K562 (cell line): ENCODE results near the gene CACNA1E. TPM values are rescaled to one million over a fixed set of nuclear protein-coding genes. Genes with fewer than 3 reads are reported as not detected.

Experiments used
- ATAC-seq: fragments of 200-7000 bp; cut with Tn5 transposase; 3 replicates; pipeline ENCODE4 v1.9.1; 2020; ENCODE audit warnings: moderate library complexity
- BruUV-seq: library from RNA; stranded (reverse); fragments of 400-500 nt; replicated peaks from 2 replicates; lab custom pipeline; 2021; lab: Mats Ljungman, UMichigan
- CTCF ChIA-PET: fragments of 300-600 bp; formaldehyde crosslinking; extraction: SDS; loops from one replicate; lab custom pipeline; 2021; ENCODE audit warnings: low intra/inter-chr PET ratio; lab: Yijun Ruan, JAX
- POLR2A ChIA-PET: fragments of 300-600, 350-650 bp; sonication (Branson Sonifier 250); formaldehyde crosslinking; extraction: SDS; loops from one replicate; lab custom pipeline; 2021; ENCODE audit warnings: antibody characterized with exemption, inconsistent platforms; lab: Yijun Ruan, JAX
- DNase-seq, 4 experiments: peaks; one replicate each; pipeline versions ENCODE4 v3.0.0 to v3.0.0-alpha.2; 2011 to 2018; ENCODE audit warnings: low spot score in 3 of 4, mixed read lengths in 3 of 4; ENCODE audit errors: extremely low read depth in 1 of 4
- FAIRE-seq: peaks from 2 replicates; lab custom pipeline; 2011; peaks lifted over from hg19 to GRCh38; lab: Jason Lieb, UNC
- H2AFZ ChIP-seq: 2 replicates; pipeline ENCODE4 v1.6.0; 2011; ENCODE audit warnings: low read depth, low read length, control low read depth, inconsistent platforms
- H3K27ac ChIP-seq: fragments of 200-600 bp; 3 replicates; pipeline ENCODE4 v1.8.0; 2011; ENCODE audit warnings: low read depth, mild to moderate bottlenecking, control low read depth, inconsistent platforms, low read length, moderate library complexity, mixed read lengths; ENCODE audit errors: extremely low read depth
- H3K27me3 ChIP-seq, 2 experiments: fragments of 300-600 bp in 1 of 2; 2 replicates in 1 of 2; 3 replicates in 1 of 2; pipeline versions ENCODE4 v1.6.0 to v1.8.0; 2011; ENCODE audit warnings: inconsistent platforms in 2 of 2, low read length in 2 of 2, mild to moderate bottlenecking in 1 of 2, mixed read lengths in 1 of 2, moderate library complexity in 1 of 2; ENCODE audit not compliant: control insufficient read depth in 2 of 2, insufficient read depth in 2 of 2
- H3K36me3 ChIP-seq: fragments of 300-600 bp; 3 replicates; pipeline ENCODE4 v1.8.0; 2011; ENCODE audit warnings: mild to moderate bottlenecking, low read length, inconsistent platforms; ENCODE audit not compliant: control insufficient read depth, insufficient read depth
- H3K4me1 ChIP-seq, 2 experiments: fragments of 200-600 bp in 1 of 2; replicated peaks in 1 of 2; 2 replicates in 1 of 2; 3 replicates in 1 of 2; pipeline versions ENCODE4 v1.5.1 to v1.8.0; 2011; ENCODE audit warnings: inconsistent platforms in 2 of 2, low read length in 2 of 2, mild to moderate bottlenecking in 1 of 2, mixed read lengths in 1 of 2, moderate library complexity in 1 of 2; ENCODE audit not compliant: control insufficient read depth in 2 of 2, insufficient read depth in 2 of 2
- H3K4me2 ChIP-seq: 2 replicates; pipeline ENCODE4 v1.6.1; 2011; ENCODE audit warnings: low read length, control low read depth, inconsistent platforms, mixed read lengths; ENCODE audit not compliant: insufficient read depth
- H3K4me3 ChIP-seq: fragments of 200-600 bp; sonication (generic), shearing (Covaris generic); 2 replicates; pipeline ENCODE4 v1.5.1; 2016; ENCODE audit warnings: control low read depth, inconsistent platforms
- H3K79me2 ChIP-seq: fragments of 200-600 bp; 3 replicates; pipeline ENCODE4 v1.8.0; 2011; ENCODE audit warnings: low read length, inconsistent platforms; ENCODE audit not compliant: control insufficient read depth, insufficient read depth
- H3K9ac ChIP-seq, 2 experiments: 2 replicates each; pipeline versions ENCODE4 v1.6.0 to v1.6.1; 2011; ENCODE audit warnings: low read depth in 2 of 2, low read length in 2 of 2, control low read depth in 1 of 2, inconsistent platforms in 1 of 2, mild to moderate bottlenecking in 1 of 2, mixed read lengths in 1 of 2; ENCODE audit not compliant: insufficient read depth in 1 of 2
- H3K9me1 ChIP-seq: one replicate; pipeline ENCODE4 v1.6.0; 2011; ENCODE audit warnings: inconsistent platforms, mild to moderate bottlenecking, low read length, moderate library complexity; ENCODE audit not compliant: control insufficient read depth, insufficient read depth
- H3K9me3 ChIP-seq: replicated peaks from 2 replicates; pipeline ENCODE4 v1.5.1; 2011; ENCODE audit warnings: low read depth, low read length, inconsistent platforms; ENCODE audit not compliant: control insufficient read depth, insufficient read depth
- H4K20me1 ChIP-seq: replicated peaks from 2 replicates; pipeline ENCODE4 v1.6.1; 2011; ENCODE audit warnings: low read length, inconsistent platforms, mixed read lengths; ENCODE audit not compliant: control insufficient read depth, insufficient read depth
- CSDE1 ChIP-seq, 2 experiments: fragments of 450-650 bp; IDR thresholded peaks; 2 replicates each; pipeline ENCODE4 v1.6.1; 2016; ENCODE audit warnings: mild to moderate bottlenecking in 1 of 2
- FOXO4 ChIP-seq: fragments of 450-650 bp; formaldehyde crosslinking; IDR thresholded peaks from 2 replicates; pipeline ENCODE4 v1.4.0; 2020; ENCODE audit warnings: mild to moderate bottlenecking, moderate library complexity
- IRF2 ChIP-seq: sonication (generic); formaldehyde crosslinking; IDR thresholded peaks from 2 replicates; pipeline ENCODE4 v1.8.1; 2022; ENCODE audit warnings: mild to moderate bottlenecking, missing genetic modification reagents
- MYC ChIP-seq, 2 experiments: fragments of 250-450 bp in 1 of 2; sonication (Bioruptor Pico) in 1 of 2; IDR thresholded peaks; 2 replicates each; pipeline versions ENCODE4 v1.5.1 to v1.6.1; 2012 to 2021; ENCODE audit warnings: low read depth in 2 of 2, borderline replicate concordance in 1 of 2, improper control_type of control experiment in 1 of 2, low read length in 1 of 2, mild to moderate bottlenecking in 1 of 2, moderate library complexity in 1 of 2
- PCBP1 ChIP-seq: fragments of 200-400 bp; formaldehyde crosslinking; IDR thresholded peaks from 2 replicates; pipeline ENCODE4 v1.6.1; 2018; ENCODE audit warnings: mild to moderate bottlenecking, low read depth, low read length; ENCODE audit not compliant: poor library complexity, severe bottlenecking
- PKNOX1 ChIP-seq: fragments of 450-650 bp; IDR thresholded peaks from 2 replicates; pipeline ENCODE4 v1.6.1; 2016
- TRIM28 ChIP-seq: fragments of 450-650 bp; IDR thresholded peaks from 2 replicates; pipeline ENCODE4 v1.6.1; 2017
- ZBTB5 ChIP-seq: fragments of 450-650 bp; IDR thresholded peaks from 2 replicates; pipeline ENCODE4 v1.6.1; 2017; ENCODE audit warnings: antibody characterized with exemption
- WGBS: fragments of 100-300 bp; shearing (Covaris generic); methylation state at CpG from one replicate; pipeline ENCODE4 v1.1.6; 2016; ENCODE audit warnings: low coverage, mixed read lengths; ENCODE audit not compliant: insufficient coverage; ENCODE audit errors: missing lambda C conversion rate; 5-methylcytosine and 5-hydroxymethylcytosine counted together
- in situ Hi-C: fragments of 300-500 bp; cut with MboI; formaldehyde crosslinking; loops from 4 replicates; pipeline ENCODE4 v1.15.0; 2018; ENCODE audit warnings: inconsistent platforms, mixed read lengths
- intact Hi-C: fragments of 100-400 bp; cut with micrococcal nuclease; formaldehyde crosslinking; loops from 2 replicates; pipeline ENCODE4 v1.14.2; 2022
- polyA plus RNA-seq, 8 experiments: library from polyadenylated mRNA; depleted of rRNA in 4 of 8; stranded (reverse) in 5 of 8; unstranded in 3 of 8; fragments of >200 nt; fragmentation: Nextera tagmentation in 2 of 8; fragmentation: Illumina TruSeq in 1 of 8; extraction: Ambion mirVana in 2 of 8; extraction: Trizol in 1 of 8; gene quantifications; 2 replicates each; pipeline versions ENCODE4 v1.2.1 to v1.2.3, GENCODE V29; 2011 to 2014; ENCODE audit warnings: inconsistent platforms in 1 of 8, missing spikeins in 1 of 8
- total RNA-seq, 7 experiments: library from RNA; depleted of rRNA in 6 of 7; stranded (reverse); fragments of >200 nt in 6 of 7; fragmentation: Illumina TruSeq in 2 of 7; extraction: Trizol in 2 of 7; gene quantifications; 2 replicates each; pipeline versions ENCODE4 v1.2.1 to v1.2.3, GENCODE V29; 2011 to 2021; ENCODE audit warnings: low replicate concordance in 1 of 7
- TF ChIP-seq, protein P1 (sequence below): fragments of 250-450 bp; sonication (Bioruptor Pico); IDR thresholded peaks from 2 replicates; pipeline ENCODE4 v1.8.0; 2022; ENCODE audit warnings: inconsistent platforms
- TF ChIP-seq, protein P2 (sequence below): sonication (generic); formaldehyde crosslinking; IDR thresholded peaks from 2 replicates; pipeline ENCODE4 v1.8.0; 2022; ENCODE audit warnings: mild to moderate bottlenecking, missing genetic modification reagents
- TF ChIP-seq, protein P3 (sequence below): fragments of 200-800 bp; sonication (Bioruptor generic); IDR thresholded peaks from 2 replicates; pipeline ENCODE4 v1.6.1; 2017; ENCODE audit warnings: missing genetic modification characterization, missing compliant biosample characterization

Gene CACNA1E
- total and polyA plus RNA-seq, 9 of the 15 experiments (the other 6 are each of a cell fraction or from before 2014, with no cell fraction given): under 0.01 to 0.04 TPM; not detected in 7

GRCh38 chr1:181490276-181490675, 7.0 kb downstream of the CACNA1E start:
- no TSS peak for BruUV-seq
- POLR2A ChIA-PET: interaction anchor here (0.5 to 0.6 kb wide), 2 partner anchors 9 to 399 kb away, joined by 3 read pairs; no protein-coding TSS in a partner anchor
- Histone ChIP-seq H4K20me1 (no peaks in the 10 kb centered on the region), H3K4me3 (no peak overlapping the region), H3K4me1 (peaks cover 0 to 5% of the 10 kb centered on the region in 2 experiments; a peak in 2 of 5 replicates), H2AFZ (no peak overlapping the region), H3K79me2 (no peaks in the 10 kb centered on the region), H3K36me3 (no peaks in the 10 kb centered on the region), H3K9me1 (no peaks in the 10 kb centered on the region), H3K27me3 (peaks cover 10 to 11% of the 10 kb centered on the region in 2 experiments; a peak in 3 of 5 replicates), H3K9me3 (no peaks in the 10 kb centered on the region), H3K9ac (no peak overlapping the region), H3K27ac (no peak overlapping the region), H3K4me2 (no peak overlapping the region)
- 6% methylated on average over 2 of the region's 2 CpGs for WGBS
- CTCF ChIA-PET: no interaction called here
- ATAC-seq: no peak
- intact Hi-C loops (no loop called here), in situ Hi-C loops (no loop called here)
- no peak for DNase-seq
- no peak for FAIRE-seq
- TF ChIP-seq MYC (IDR thresholded peaks at IDR 0.05; ENCODE audit: low read depth, low read length) (no peak), MYC (CRISPR knock-in tag; IDR thresholded peaks at IDR 0.05; ENCODE audit: borderline replicate concordance, low read depth) (no peak), TRIM28 (no peak), ZBTB5 (no peak), PKNOX1 (no peak), CSDE1 (IDR thresholded peaks at IDR 0.05) (no peak), IRF2 (no peak), PCBP1 (no peak), FOXO4 (CRISPR knock-in tag) (no peak)
- TF ChIP-seq, protein P1, sequence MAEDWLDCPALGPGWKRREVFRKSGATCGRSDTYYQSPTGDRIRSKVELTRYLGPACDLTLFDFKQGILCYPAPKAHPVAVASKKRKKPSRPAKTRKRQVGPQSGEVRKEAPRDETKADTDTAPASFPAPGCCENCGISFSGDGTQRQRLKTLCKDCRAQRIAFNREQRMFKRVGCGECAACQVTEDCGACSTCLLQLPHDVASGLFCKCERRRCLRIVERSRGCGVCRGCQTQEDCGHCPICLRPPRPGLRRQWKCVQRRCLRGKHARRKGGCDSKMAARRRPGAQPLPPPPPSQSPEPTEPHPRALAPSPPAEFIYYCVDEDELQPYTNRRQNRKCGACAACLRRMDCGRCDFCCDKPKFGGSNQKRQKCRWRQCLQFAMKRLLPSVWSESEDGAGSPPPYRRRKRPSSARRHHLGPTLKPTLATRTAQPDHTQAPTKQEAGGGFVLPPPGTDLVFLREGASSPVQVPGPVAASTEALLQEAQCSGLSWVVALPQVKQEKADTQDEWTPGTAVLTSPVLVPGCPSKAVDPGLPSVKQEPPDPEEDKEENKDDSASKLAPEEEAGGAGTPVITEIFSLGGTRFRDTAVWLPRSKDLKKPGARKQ (CRISPR knock-in tag): no peak
- TF ChIP-seq, protein P2, sequence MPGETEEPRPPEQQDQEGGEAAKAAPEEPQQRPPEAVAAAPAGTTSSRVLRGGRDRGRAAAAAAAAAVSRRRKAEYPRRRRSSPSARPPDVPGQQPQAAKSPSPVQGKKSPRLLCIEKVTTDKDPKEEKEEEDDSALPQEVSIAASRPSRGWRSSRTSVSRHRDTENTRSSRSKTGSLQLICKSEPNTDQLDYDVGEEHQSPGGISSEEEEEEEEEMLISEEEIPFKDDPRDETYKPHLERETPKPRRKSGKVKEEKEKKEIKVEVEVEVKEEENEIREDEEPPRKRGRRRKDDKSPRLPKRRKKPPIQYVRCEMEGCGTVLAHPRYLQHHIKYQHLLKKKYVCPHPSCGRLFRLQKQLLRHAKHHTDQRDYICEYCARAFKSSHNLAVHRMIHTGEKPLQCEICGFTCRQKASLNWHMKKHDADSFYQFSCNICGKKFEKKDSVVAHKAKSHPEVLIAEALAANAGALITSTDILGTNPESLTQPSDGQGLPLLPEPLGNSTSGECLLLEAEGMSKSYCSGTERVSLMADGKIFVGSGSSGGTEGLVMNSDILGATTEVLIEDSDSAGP (CRISPR knock-in tag): no peak
- TF ChIP-seq, protein P3, sequence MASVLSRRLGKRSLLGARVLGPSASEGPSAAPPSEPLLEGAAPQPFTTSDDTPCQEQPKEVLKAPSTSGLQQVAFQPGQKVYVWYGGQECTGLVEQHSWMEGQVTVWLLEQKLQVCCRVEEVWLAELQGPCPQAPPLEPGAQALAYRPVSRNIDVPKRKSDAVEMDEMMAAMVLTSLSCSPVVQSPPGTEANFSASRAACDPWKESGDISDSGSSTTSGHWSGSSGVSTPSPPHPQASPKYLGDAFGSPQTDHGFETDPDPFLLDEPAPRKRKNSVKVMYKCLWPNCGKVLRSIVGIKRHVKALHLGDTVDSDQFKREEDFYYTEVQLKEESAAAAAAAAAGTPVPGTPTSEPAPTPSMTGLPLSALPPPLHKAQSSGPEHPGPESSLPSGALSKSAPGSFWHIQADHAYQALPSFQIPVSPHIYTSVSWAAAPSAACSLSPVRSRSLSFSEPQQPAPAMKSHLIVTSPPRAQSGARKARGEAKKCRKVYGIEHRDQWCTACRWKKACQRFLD (CRISPR knock-in tag): no peak
